SU-DHL-6 (cell line): ENCODE measurements around the gene ACACA.
"Not testable (repeated sequence)": the region's sequence is repeated elsewhere in the genome, so short reads cannot be mapped to it uniquely, and the experiment has no call there.

Source experiments
- H2AFZ ChIP-seq: fragments of 200-600 bp; sonication (generic); 2 replicates; pipeline ENCODE4 v1.6.1; 2014; ENCODE audit warnings: low read depth, mild to moderate bottlenecking, moderate library complexity, mixed read lengths, antibody characterized with exemption, low read length; ENCODE audit not compliant: severe bottlenecking
- H3F3A ChIP-seq: fragments of 200-600 bp; shearing (Covaris generic); 2 replicates; pipeline ENCODE4 v1.6.0; 2016; ENCODE audit warnings: antibody characterized with exemption, mild to moderate bottlenecking; ENCODE audit not compliant: insufficient read depth
- H3K27ac ChIP-seq: fragments of 200-600 bp; sonication (generic); 2 replicates; pipeline ENCODE4 v1.5.1; 2016; ENCODE audit warnings: low read depth, mild to moderate bottlenecking, low read length, moderate library complexity, mixed read lengths
- H3K27me3 ChIP-seq: fragments of 200-600 bp; sonication (generic), shearing (Covaris generic); 2 replicates; pipeline ENCODE4 v1.6.0; 2014; ENCODE audit warnings: mild to moderate bottlenecking, low read length
- H3K36me3 ChIP-seq: fragments of 200-600 bp; sonication (generic); 2 replicates; pipeline ENCODE4 v1.6.1; 2014; ENCODE audit warnings: mild to moderate bottlenecking, low read length, mixed read lengths
- H3K4me2 ChIP-seq: fragments of 300-600, 200-600 bp; shearing (Covaris generic), sonication (generic); 2 replicates; pipeline ENCODE4 v1.6.0; 2014; ENCODE audit warnings: low read length, low read depth, mild to moderate bottlenecking; ENCODE audit not compliant: poor library complexity, severe bottlenecking
- H3K4me3 ChIP-seq: fragments of 200-600 bp; sonication (generic); 2 replicates; pipeline ENCODE4 v1.5.1; 2014; ENCODE audit warnings: antibody characterized with exemption, low read length, mild to moderate bottlenecking, mixed read lengths; ENCODE audit not compliant: insufficient read depth, poor library complexity, severe bottlenecking
- H3K79me2 ChIP-seq: fragments of 200-600 bp; sonication (generic); 2 replicates; pipeline ENCODE4 v1.6.1; 2014; ENCODE audit warnings: mild to moderate bottlenecking, low read length, moderate library complexity; ENCODE audit not compliant: insufficient read depth
- H3K9ac ChIP-seq: fragments of 200-600 bp; sonication (generic); 2 replicates; pipeline ENCODE4 v1.7.0; 2014; ENCODE audit warnings: mild to moderate bottlenecking, low read length
- H3K9me2 ChIP-seq: fragments of 200-600 bp; sonication (generic); replicated peaks from 2 replicates; pipeline ENCODE4 v1.6.1; 2014; ENCODE audit warnings: low read length; ENCODE audit not compliant: insufficient read depth
- H3K9me3 ChIP-seq: fragments of 200-600 bp; sonication (generic); 2 replicates; pipeline ENCODE4 v1.6.1; 2014; ENCODE audit warnings: low read length, mixed read lengths; ENCODE audit not compliant: insufficient read depth
- H4K20me1 ChIP-seq: fragments of 200-600 bp; sonication (generic); 2 replicates; pipeline ENCODE4 v1.6.1; 2014; ENCODE audit warnings: low read depth, mild to moderate bottlenecking, antibody characterized with exemption, low read length, moderate library complexity, mixed read lengths
- CTCF ChIP-seq: fragments of 200-600 bp; sonication (generic); IDR thresholded peaks from one replicate; pipeline ENCODE4 v1.5.1; 2017; ENCODE audit warnings: antibody characterized with exemption, mild to moderate bottlenecking, low read length, moderate library complexity; ENCODE audit not compliant: insufficient read depth, poor library complexity, severe bottlenecking
- EZH2phosphoT487 ChIP-seq: fragments of 200-600 bp; sonication (generic), shearing (Covaris generic); conservative IDR thresholded peaks from 2 replicates; pipeline ENCODE4 v1.6.1; 2018; ENCODE audit warnings: mild to moderate bottlenecking, antibody characterized with exemption, low read length, moderate library complexity, mixed read lengths

Gene ACACA

DNA sequence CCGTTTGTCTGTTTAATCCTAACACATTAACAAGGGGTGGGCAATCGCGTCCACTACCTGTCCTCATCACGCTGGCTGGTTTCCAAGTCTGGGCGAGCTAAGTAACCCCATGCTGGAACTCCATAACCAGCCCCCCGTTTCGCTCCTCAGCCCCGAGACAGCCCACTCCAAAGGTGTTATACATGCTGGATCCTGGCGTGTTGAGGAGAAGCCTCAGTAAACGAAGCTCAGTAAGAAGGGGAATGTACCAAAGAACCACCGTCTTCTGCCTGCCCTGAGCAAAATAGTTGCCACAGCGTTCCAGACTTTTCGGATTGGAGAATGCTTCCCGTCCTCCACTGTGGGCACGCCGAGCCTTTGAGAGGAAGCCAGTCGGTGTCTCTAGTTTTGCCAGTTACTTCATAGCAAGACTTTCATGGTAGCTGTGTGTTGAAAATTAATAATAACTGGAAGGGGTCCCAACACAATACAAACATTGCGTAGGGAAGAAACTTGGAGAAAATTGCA is 46.9 kb downstream of the ACACA start:
- Histone ChIP-seq H3K9me2 (no peaks in the 10 kb centered on the region), H3K4me2 (peak overlapping the region; percentile 63), H3K36me3 (no peaks in the 10 kb centered on the region), H3K4me3 (peak overlapping the region; percentile 44), H3F3A (peaks cover 6% of the 10 kb centered on the region), H3K27ac (peak overlapping the region; percentile 64), H3K79me2 (peaks cover 41% of the 10 kb centered on the region), H3K9ac (peak overlapping the region; percentile 59), H2AFZ (peak overlapping the region; percentile 72), H4K20me1 (no peaks in the 10 kb centered on the region), H3K9me3 (no peaks in the 10 kb centered on the region), H3K27me3 (no peaks in the 10 kb centered on the region)
- no peak for TF ChIP-seq EZH2phosphoT487
- TF ChIP-seq CTCF, result no peak

GRCh38 chr17:37358830-37359681 is 47.6 kb downstream of the ACACA start:
- no peaks in the 10 kb centered on the region for H4K20me1 ChIP-seq
- peaks cover 6% of the 10 kb centered on the region for H3F3A ChIP-seq
- peaks cover 48% of the 10 kb centered on the region for H3K79me2 ChIP-seq
- no peak for TF ChIP-seq CTCF
- TF ChIP-seq EZH2phosphoT487, result no peak
- peak overlapping the region; percentile 93 for H3K9ac ChIP-seq
- peak overlapping the region; percentile 72 for H2AFZ ChIP-seq
- no peaks in the 10 kb centered on the region for H3K9me3 ChIP-seq
- no peaks in the 10 kb centered on the region for H3K9me2 ChIP-seq
- peak overlapping the region; percentile 80 for H3K4me2 ChIP-seq
- H3K27me3 ChIP-seq, result no peaks in the 10 kb centered on the region
- H3K27ac ChIP-seq, result peak overlapping the region; percentile 64
- H3K4me3 ChIP-seq, result peak overlapping the region; percentile 85
- no peaks in the 10 kb centered on the region for H3K36me3 ChIP-seq

DNA sequence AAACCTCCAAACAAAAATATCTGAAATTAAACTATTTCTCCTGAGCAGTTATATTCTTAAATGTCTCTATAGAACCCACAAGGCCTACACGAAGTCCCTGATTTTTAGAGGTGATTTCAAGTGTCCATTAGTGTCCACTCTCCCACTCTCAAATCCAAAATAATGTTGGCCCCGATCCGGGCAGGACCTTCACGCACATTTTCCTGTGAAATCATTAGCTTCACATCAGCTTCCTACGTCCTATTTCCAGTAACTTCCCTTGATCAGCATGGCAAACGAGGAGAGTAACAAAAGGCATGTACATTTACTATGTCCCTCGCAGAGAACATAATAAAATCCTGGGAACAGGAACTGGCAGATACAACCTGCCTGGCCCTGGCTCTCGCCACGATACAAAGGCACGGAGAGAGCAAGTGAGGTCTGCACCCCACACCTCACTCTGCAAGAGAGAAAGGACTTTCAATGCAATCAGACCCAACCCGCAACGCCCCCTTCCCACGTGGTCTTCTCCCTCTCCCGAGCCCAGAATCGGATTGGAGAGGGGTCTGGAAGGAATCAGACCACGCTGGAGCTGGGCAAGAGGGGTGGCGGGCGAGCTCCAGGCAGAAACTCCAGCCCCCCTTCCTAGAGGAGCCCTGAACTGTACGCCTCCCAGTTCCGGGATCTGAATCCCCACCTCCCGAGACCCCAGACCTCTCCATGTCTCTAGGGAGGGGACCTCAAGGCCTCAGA is 48.4 kb downstream of the ACACA start:
- Histone ChIP-seq H3K27ac (peak overlapping the region; percentile 64), H2AFZ (peak overlapping the region; percentile 34), H3K4me2 (peak overlapping the region; percentile 80)

GRCh38 chr17:37356796-37357569 is 49.7 kb downstream of the ACACA start:
- not testable (repeated sequence) for H3K27me3 ChIP-seq, H4K20me1 ChIP-seq, H3K27ac ChIP-seq, H3K36me3 ChIP-seq, H2AFZ ChIP-seq, H3K9me2 ChIP-seq, H3F3A ChIP-seq, H3K9me3 ChIP-seq
- Histone ChIP-seq H3K4me2 (peak overlapping the region; percentile 80), H3K4me3 (peak overlapping the region; percentile 85), H3K9ac (peak overlapping the region; percentile 93), H3K79me2 (peaks cover 68% of the 10 kb centered on the region)

More for the DNA sequence above, 48.4 kb downstream of the ACACA start:
- Histone ChIP-seq H3K27me3 (no peaks in the 10 kb centered on the region), H3F3A (peaks cover 6% of the 10 kb centered on the region), H4K20me1 (no peaks in the 10 kb centered on the region), H3K4me3 (peak overlapping the region; percentile 85), H3K36me3 (no peaks in the 10 kb centered on the region), H3K9me3 (no peaks in the 10 kb centered on the region), H3K9ac (peak overlapping the region; percentile 93), H3K9me2 (no peaks in the 10 kb centered on the region), H3K79me2 (peaks cover 55% of the 10 kb centered on the region)
- no peak for TF ChIP-seq CTCF

DNA sequence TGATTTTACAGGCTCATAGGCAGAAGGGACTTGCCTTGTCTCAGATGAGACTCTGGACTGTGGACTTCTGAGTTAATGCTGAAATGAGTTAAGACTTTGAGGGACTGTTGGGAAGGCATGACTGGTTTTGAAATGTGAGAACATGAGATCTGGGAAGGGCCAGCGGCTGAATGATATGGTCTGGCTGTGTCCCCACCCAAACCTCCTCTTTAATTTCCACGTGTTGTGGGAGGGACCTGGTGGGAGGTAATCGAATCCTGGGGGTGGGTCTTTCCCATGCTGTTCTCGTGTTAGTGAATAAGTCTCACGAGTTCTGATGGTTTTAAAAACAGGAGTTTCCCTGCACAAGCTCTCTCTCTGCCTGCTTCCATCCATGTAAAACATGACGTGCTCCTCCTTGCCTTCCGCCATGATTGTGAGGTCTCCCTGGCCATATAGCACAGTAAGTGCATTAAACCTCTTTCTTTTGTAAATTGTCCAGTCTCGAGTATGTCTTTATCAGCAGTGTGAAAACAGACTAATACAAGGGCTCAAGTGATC is 59.7 kb downstream of the ACACA start:
- not testable (repeated sequence) for H3K27me3 ChIP-seq, H3K9ac ChIP-seq, H2AFZ ChIP-seq, H4K20me1 ChIP-seq, H3K9me2 ChIP-seq, H3K4me2 ChIP-seq, H3F3A ChIP-seq, H3K4me3 ChIP-seq, H3K36me3 ChIP-seq, H3K9me3 ChIP-seq, H3K27ac ChIP-seq
- H3K79me2 ChIP-seq, result peaks cover 81% of the 10 kb centered on the region
